GM12864 (cell line): Measurements from ENCODE around the gene RAB36.
"Not testable (repeated sequence)": the region's sequence is repeated elsewhere in the genome, so short reads cannot be mapped to it uniquely, and the experiment has no call there.

ENCODE experiments used
- DNase-seq: peaks from one replicate; pipeline ENCODE4 v3.0.0-alpha.2; 2011; ENCODE audit warnings: low read depth
- H3K4me3 ChIP-seq: 2 replicates; pipeline ENCODE4 v1.5.1; 2011; ENCODE audit warnings: mild to moderate bottlenecking, low read depth, low read length, control low read depth
- CTCF ChIP-seq: IDR thresholded peaks from 2 replicates; pipeline ENCODE4 v1.5.1; 2011; ENCODE audit warnings: low read depth, mild to moderate bottlenecking, moderate library complexity, low read length, control low read depth, inconsistent platforms; ENCODE audit errors: missing control alignments

Gene RAB36

GRCh38 chr22:23132376-23133091 lies 12.7 kb upstream of the RAB36 start:
- TF ChIP-seq CTCF: no peak
- no peak for DNase-seq
- no peak overlapping the region for H3K4me3 ChIP-seq

GRCh38 chr22:23133922-23134321 lies 11.4 kb upstream of the RAB36 start:
- DNase-seq: no peak
- no peak for TF ChIP-seq CTCF
- H3K4me3 ChIP-seq: no peak overlapping the region

DNA sequence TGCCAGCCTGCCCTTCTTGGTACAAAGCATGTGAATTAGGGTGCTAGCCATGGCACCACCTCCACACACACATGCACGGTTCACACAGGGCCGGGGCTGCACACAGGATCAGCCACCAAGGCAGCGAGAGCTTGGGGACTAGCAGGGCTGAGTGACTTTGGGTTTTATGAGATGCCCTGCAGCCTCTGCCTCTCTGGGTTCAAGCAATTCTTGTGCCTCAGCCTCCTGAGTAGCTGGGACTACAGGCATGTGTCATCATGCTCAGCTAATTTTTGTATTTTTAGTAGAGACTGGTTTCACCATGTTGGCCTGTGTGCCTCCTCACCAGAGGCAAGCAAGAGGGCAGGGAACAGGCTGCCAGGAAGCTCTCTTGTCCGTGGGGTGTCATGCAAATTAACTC lies 8.3 kb upstream of the RAB36 start:
- DNase-seq, H3K4me3 ChIP-seq: not testable (repeated sequence)

GRCh38 chr22:23137468-23137867 lies 7.8 kb upstream of the RAB36 start:
- no peak for DNase-seq
- no peak for TF ChIP-seq CTCF
- H3K4me3 ChIP-seq: no peak overlapping the region

- DNase-seq: peak; percentile 72
- H3K4me3 ChIP-seq: no peak overlapping the region
- no peak for TF ChIP-seq CTCF
Observed at GRCh38 chr22:23137905-23138561, 7.2 kb upstream of the RAB36 start.

DNA sequence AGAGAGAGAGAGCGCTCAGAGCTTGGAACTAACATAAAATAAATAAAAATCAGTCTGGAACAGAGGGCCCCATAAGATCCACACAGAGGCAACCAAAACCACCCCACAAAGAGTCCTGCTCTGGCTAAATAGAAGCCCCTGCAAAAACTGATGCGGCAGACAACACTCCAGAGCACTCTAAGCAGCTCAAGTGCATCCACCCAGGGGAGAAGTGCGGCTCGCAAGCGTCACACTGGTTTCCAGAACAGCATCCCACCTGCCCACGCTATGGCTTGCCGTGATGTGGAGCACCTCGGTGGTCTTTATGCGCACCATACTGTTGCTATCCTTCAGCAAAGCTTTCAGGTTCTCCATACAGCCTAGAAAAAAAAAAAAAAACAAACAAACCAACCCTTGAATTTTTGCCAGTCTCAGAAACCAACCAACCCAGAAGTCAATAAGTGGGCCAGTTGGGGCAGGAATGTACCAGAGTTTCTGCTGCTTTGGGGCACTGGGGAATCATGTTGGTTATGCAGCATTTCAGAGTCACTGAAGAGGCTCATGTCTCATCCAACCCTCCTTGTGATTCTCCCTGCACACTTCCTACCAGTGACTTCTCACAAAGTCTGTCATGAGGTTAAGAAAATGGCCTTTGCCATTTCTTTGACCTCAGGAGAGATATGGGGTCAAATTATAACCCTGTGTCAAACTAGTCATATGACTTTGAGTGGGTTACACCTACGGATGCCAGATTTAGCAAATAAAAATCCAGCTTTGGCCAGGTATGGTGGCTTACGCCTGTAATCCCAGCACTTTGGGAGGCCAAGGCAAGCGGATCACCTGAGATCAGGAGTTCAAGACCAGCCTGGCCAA lies 6.5 kb upstream of the RAB36 start:
- no peak overlapping the region for H3K4me3 ChIP-seq
- no peak for TF ChIP-seq CTCF
- no peak for DNase-seq

DNA sequence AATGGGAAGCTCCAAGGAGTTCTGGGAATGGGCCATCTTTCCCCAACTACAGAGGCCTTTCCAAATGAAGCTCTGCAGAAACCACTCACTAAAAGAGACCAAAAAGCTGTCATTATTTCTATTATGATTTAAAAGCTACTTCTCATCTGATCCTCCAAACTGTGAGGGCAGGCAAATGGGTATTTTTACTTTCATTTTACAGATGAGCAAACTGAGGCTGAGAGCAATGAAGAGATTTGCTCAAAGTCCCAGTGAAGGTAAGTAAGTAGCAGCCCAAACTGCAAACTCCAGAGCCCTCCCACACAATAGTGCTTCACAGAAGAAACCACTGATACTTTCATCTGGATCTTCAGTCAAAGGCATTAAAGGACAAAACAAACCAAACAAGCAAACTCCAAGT lies 4.9 kb upstream of the RAB36 start:
- no peak for TF ChIP-seq CTCF
- no peak for DNase-seq
- no peak overlapping the region for H3K4me3 ChIP-seq
